GM21576 (cell line): ENCODE results near the gene ARHGAP31.
"Not testable (repeated sequence)": the region's sequence is repeated elsewhere in the genome, so short reads cannot be mapped to it uniquely, and the experiment has no call there.

Experiments used
- ATAC-seq: cut with Tn5 transposase; IDR thresholded peaks from one replicate; pipeline ENCODE4 v1.9.1; 2021; ENCODE audit warnings: mild to moderate bottlenecking, moderate library complexity; ENCODE audit not compliant: unreplicated experiment

The ARHGAP31 gene

DNA sequence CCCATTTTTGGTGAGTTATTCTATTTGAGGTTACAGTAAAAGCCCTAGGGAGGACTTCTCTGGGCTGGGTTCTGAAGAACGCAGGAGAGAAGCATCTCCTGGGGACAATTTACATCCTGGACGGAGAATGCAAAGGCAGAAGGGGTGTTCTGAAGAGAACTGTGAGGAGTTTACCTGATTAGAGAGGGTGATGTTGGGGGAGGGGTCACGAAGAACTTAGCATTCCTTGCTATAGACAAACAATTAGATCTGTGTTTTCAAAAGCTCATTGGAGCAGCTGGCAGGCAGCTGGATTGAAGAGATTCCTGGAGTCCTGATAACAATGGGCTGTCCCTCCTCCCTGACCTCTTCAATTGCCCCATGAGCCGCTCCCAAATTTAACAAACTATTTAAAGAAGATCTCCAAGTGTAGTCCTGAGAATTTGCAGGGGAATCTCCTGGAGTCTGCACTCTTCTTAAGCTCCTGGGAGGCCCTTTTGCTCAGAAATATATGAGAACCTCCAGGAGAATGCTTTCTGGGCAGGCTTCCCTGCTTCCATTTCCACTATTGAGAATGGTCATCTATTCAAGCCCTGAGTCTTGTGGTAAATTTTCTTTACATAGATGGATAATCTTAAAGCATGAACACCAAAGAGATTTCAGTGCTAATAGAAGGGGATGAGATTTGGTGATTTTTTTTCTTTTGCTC lies 55.3 kb downstream of the ARHGAP31 start:
- ATAC-seq: no peak

DNA sequence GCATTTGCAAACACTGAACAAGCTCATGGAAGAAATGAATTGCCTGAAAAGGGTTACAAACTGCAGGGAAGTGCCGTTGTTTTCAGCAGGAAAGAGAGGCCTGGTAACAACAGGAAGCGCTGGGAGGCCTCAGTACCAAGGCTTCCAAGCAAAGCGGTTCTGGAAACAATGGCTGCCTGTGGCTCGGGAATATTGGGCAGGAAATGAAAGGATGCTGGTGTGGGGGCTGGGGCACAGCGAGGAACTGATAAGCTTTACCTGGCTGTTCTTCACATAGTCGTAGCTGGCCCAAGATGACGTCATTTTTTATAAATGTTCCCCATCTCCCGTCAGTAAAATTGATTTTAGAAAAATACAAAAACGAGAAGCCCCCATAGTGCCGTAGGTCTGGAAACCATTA lies 55.9 kb downstream of the ARHGAP31 start:
- no peak for ATAC-seq

DNA sequence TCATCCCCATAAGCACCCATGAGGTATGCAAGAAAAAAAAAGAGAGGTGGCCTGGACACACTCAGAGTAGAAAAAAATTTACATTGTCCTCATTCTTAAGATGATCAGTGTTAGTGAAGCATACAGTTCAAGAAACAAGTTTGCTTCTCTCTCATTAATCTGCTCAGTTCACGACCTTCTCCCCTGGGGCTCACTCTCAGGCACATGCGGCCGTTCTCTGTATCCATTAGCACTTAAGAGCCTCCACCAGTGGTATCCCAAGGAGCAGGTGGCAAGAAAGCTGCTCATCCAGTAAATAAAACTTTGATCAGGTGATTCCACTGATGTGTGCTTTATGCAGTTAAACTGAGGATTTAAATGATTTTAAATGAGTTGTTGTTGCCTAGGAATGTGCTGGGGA lies 57.4 kb downstream of the ARHGAP31 start:
- no peak for ATAC-seq

DNA sequence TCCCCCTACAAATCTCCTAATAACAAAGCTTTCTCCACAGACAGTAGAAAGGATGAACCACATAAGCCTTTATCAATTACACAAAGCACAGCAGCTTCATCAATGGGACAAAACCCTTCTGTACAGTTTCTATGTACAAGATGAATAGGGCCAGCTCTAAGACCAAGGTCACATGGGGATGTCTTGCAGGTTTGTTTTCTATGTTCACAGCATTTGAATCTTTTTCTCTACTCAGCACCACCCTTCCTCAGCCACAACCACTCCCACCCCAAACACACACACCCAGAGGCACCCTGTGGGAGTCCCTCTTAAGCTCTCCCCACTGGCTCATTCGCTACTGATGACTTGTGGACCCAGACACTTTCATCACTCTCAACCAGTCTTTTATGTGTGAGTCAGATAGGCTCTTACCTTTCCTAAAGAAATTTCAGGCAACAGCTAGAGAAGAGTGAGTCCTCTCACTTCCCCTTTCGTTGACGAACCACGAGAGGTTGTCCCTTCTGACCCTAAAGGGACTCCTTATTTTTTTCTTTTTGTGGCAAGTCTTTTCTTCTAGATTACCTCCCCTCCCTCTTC lies 57.9 kb downstream of the ARHGAP31 start:
- ATAC-seq: peak; percentile 97

DNA sequence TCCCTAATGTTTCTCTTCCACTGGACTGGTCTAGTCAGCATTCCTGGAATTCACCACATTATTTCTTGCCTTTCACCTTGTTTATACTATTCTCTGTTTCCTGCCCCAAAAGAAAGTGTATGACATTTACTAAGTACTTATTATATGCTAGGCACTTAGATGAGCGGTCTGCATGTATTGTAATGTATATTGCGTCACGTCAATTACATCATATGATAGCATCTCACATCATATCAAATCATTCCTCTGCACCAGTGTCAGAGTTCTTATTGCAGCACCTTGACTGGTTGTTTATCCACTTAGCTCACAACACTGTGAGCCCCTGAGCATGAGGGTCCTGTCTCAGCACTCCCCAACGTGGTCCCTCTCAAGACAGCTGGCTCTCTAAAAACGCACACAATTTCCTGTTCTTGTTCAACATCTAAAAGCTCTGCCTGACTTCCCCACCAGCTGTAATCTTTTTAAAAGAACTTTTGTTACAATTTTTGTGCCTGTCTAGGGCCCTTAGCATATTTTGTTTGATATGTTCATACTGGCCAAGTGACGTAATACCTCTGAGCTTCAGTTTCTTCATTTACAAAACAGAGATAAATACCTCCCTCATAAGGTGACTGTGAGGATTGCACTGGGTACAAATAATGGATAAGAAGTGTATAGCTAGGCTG lies 58.8 kb downstream of the ARHGAP31 start:
- ATAC-seq: peak; percentile 32

DNA sequence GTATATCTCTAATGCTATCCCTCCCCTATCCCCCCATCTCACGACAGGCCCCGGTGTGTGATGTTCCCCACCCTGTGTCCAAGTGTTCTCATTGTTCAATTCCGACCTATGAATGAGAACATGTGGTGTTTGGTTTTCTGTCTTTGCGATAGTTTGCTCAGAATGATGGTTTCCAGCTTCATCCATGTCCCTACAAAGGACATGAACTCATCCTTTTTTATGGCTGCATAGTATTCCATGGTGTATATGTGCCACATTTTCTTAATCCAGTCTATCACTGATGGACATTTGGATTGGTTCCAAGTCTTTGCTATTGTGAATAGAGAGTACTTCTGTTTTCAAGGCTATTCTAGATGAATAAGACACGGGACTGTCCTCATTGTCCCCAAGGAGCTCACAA lies 61.4 kb downstream of the ARHGAP31 start:
- not testable (repeated sequence) for ATAC-seq

DNA sequence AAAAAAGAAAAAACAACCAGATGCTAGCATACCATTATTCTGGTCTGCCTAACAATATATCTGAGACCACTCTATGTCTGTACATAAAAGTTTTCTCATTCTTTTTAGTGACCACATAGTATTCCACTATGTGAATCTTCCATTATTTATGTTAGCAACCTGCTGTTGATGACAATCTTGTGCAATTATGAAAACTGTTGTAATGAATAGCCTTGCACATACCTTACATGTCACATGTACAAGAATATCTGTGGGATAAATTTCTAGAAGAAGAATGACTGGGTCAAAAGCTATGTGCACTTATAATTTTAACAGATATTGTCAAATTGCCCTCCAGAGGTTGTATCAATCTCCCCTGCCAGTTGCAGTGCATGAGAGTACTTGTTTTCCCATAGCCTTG lies 62.5 kb downstream of the ARHGAP31 start:
- no peak for ATAC-seq

DNA sequence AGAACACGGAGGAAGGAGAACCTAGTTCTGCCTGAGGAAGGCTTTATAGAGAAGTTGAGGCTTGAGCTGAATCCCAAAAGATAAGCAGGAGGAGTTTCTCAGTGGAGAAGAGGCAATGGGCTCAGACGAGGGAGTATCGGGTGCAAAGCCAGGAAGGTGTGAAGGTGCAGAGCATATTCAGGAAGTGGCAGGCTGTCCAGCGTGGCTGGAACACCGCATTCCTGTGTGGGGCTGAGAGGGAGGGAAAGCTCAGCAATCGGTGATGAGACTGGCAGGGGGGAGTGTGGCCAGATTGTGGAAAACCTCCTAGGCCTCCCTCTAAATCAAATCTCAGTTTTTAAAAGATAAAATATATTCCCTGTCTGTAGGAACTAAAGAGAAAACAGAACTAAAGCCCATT lies 63.0 kb downstream of the ARHGAP31 start:
- no peak for ATAC-seq

DNA sequence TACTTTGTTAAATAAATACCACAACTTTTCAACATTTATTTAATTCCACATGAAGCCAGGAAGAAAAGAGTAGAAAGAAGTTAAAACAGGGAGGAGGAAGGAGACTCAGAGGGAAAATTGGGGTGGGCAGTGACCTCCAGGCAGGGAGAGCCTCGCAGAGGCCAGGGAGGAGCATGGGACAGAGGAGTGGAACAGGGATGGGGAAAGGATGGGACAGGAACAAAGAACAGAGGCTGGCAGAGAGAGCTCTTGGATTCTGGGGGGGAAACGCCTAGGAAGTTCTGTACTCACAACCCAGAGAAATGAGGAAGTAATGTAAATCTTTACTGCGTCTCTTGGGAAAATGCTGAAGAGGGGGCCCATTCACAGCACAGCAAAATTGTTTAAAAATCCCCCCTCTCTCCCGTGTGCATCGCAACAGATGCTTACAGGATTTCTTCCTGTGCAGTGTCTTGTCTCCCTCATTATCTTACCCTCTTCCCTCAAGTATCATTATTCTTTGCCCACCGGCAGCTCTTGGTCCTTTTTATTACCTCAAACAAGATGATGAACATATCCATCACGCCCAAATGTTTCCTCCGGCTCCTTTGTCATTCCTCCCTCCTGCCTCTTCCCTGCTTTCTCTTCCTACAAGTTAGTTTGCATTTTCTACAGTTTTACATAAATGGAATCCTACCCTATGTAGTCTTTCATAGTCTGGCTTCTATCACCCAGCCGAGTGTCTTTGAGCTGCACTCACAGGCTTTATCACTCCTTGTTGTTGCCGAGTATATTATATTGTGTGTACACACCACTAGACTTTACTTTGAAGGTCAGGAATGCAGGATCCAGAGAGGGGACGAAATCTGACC lies 65.5 kb downstream of the ARHGAP31 start:
- no peak for ATAC-seq

DNA sequence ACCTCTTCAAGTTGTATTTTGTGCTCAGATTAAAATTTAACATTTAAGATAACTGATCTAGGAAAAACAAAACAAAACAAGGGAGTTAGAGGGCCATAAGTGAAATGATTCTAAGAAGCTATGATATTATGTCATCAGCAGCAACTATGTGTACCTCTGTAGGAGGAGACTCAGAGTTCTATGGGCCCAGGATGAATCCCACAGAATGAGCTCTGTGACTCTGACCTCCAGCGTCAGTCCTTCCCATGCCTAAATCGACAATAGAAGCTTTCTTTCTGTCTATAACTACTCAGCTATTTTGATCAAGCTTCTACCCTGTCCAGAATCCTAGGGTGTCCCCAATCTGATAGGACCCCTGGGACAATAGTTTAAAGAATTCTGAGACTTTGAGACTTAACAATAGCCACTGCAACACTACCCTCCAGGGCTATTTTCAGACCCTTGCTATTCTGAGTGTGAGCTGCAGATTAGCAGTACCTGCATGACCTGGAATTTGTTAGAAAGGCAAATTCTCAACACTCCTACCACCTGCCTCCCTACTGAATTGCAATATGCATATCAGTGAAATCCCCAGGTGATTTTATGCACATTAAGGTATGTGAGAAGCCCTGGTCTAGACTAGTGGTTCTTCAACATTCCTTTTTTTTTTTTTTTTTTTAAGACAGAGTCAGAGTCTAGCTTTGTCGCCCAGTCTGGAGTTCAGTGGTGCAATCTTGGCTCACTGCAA lies 66.7 kb downstream of the ARHGAP31 start:
- no peak for ATAC-seq

DNA sequence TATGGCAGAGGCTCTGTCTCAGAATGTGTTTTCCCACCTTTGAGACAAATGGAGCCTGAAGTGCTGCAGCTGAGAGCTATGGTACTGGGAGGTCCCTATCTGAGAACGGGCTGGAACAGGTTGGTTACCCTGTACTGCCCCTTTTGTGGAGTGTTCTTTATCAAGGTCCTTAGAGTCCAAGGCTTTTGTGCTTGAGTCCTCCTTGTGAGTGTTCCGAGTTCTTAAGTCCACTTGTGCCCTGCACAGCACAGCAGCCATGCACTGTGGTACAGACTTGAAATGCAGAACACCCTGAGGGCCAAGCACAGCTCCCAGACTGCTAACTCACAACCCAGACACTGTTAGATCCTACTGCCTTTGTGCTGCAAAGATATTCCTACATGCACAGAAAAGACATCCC lies 67.8 kb downstream of the ARHGAP31 start:
- no peak for ATAC-seq

DNA sequence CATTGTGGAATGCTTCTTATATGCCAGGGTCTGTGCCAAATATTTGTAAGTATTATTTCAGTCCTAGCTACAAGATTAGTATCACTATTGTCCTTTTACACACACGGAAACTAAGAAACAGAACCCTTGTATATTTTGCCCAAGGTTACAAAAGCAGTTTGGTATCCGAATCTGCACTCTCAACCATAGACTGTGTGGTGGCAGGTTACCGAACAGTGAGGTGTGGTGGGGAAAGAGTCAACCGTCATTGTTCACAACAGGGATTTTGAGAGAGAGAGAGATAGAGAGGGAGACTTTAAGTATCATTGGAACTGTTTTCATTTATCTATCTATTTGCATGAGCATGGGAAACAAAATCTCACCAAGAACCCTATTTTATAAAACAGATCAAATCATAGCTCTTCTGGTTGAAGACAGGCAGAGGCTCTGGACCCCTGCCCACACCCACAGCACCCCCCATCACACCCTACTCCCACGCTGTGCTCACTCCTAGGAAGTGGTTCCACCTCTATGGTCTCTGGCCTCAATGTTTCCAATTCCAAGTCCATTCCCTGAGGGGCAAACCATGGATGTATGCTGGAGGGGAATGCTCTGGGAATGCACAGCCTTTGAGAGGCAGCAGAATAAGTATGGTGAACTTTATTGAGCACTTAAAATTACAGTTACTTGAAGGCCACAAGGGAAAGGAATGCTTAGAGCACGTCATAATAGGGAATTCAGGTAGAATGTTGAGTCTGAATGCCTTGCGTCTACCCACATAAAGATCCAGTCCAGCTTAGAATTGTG lies 69.0 kb downstream of the ARHGAP31 start:
- ATAC-seq: no peak

DNA sequence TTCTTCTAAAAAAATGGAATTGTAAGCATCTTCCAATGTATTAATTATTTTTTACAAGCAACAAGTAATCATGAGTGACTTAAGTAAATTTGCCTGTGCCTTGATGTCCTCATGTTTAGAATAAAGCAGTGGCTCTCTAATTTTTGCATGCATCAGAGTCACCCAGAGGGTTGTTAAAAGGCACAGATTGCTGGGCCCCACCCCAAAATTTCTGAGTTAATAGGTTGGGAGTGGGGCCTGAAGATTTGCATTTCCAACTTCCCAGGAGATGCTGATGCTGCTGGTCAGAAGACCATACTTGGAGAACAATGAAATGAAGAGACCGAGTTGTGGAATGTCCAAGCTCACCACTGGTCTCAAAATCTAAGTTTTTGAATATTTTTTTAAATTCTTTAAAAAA lies 70.2 kb downstream of the ARHGAP31 start:
- no peak for ATAC-seq

DNA sequence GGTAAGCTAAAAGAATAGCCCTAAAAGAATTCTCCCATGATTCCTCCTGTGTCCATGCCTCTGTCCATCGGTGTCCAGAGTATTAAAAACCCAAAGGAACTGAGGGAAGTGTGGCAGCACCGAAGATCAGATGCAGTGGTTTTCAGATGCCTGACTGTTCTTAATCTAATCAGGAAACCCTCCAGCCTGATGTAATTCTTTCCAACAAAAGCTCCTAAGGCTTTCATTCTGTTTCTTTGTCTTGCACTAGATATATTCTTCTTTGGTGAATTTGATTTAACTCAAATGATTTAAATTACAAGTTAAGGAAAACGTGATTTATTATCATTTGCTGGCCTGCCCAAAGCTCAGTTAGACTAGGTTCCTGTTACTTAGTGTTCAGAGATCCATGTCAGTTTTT lies 71.2 kb downstream of the ARHGAP31 start:
- ATAC-seq: no peak

DNA sequence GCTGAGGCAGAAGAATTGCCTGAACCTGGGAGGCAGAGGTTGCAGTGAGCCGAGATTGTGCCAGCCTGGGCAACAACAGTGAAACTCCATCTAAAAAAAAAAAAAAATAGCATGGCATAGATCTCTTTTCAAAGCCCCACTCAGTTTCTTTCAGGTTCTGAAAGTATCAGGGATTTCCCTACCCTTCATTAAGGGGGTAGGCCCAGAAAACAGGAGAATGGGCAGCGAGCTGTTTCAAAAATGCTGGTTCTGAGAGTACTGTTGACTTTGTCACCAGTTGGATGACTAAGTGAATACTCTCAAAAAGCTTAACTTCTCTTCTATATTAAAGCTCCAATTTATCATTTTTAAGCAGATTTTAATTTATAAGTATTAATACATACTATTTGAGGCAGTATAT lies 72.8 kb downstream of the ARHGAP31 start:
- ATAC-seq: no peak

DNA sequence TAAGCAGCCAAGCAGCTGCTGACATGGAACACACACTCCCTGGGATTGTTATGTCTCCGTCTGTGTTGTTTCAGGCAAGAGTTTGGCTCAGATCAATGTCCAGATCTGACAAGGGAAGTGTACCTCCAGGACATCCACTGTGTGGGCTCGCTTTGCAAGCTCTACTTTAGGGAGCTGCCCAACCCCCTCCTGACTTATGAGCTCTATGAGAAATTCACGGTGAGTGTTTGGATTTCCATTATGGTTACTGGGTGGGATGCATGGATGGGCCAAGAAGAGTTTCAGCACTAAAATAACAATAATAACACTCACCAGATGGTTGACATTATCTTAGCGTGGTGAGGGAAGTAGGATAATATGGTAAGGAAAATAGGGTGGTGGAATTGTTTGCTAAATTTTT lies 74.1 kb downstream of the ARHGAP31 start:
- no peak for ATAC-seq

DNA sequence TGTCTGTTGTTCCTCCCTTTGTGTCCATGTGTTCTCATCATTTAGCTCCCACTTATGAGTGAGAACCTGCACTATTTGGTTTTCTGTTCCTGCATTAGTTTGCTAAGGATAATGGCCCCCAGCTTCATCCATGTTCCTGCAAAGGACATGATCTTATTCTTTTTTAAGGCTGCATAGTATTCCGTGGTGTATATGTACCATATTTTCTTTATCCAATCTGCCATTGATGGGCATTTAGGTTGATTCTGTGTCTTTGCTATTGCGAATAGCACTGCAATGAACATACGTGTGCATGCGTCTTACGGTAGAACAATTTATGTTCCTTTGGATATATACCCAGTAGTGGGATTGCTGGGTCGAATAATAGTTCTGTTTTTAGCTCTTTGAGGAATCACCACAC lies 77.6 kb downstream of the ARHGAP31 start:
- not testable (repeated sequence) for ATAC-seq

DNA sequence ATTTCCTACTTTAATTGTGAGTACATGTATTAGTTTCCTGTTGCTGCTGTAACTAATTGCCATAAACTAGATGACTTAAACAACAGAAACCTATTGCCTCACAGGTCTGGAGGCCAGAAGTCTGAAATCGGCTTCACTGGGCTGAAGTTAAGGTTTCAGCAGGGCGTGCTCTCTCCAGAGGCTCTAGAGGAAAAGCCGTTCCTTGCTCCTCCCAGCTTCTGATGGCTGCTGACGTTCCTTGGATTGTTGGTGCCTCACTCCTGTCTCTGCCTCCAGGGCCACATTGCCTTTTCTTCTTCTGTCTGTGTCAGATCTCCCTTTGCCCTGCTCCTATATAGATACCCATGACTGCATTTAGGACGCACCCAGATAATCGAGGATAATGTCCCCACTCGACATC lies 80.9 kb downstream of the ARHGAP31 start:
- no peak for ATAC-seq

DNA sequence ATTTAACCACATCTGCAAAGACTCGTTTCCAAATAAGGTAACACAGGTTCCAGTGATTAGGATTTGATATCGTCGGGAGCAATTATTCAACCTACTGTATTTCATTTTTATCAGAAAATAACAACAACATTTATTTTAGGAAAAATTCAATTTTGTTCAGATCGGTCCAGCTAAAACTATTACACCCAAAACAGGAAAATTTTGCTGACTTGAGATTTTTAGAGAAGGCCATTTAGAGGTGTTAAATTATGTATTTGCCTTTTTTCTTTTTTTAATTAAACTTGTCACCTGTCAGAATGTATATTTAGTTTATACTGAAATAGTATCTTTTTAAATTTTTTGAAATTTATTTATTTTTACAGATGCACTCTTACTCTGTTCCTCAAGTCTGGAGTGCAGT lies 81.3 kb downstream of the ARHGAP31 start:
- no peak for ATAC-seq

DNA sequence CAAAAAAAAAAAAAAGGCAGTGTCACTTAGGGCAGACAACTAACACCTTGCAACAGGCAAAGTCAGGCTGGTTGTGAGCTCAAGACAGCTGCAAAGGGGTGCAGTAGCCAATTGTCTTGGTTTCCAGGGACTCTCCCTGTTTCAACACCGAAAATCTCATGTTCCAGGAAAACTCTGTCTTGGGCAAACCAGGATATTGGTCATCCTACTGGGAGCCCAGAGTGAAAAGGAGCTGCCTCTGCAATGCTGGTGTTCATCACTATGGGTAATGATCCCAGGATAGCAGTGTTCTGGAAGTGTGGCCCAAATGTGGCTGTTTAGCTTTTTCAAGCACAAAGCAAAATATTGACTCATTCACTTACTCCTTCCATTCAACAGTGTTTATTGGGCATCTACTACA lies 82.6 kb downstream of the ARHGAP31 start:
- no peak for ATAC-seq
